AG09309 (cell line): Measurements from ENCODE around the gene BTD.

Experiments
- DNase-seq: peaks from one replicate; pipeline ENCODE4 v3.0.0-alpha.2; 2010; ENCODE audit warnings: low read depth
- H3K4me3 ChIP-seq: 2 replicates; pipeline ENCODE4 v1.5.1; 2011; ENCODE audit warnings: mild to moderate bottlenecking, low read depth, low read length, moderate library complexity; ENCODE audit not compliant: control insufficient read depth
- CTCF ChIP-seq: IDR thresholded peaks from 2 replicates; pipeline ENCODE4 v1.5.1; 2011; ENCODE audit warnings: mild to moderate bottlenecking, low read depth, low read length, inconsistent platforms; ENCODE audit not compliant: insufficient read depth, control insufficient read depth; ENCODE audit errors: missing control alignments

BTD gene

GRCh38 chr3:15562560-15562959, 39.0 kb upstream of the BTD start:
- TF ChIP-seq CTCF: no peak
- DNase-seq: no peak

GRCh38 chr3:15563190-15563589, 38.4 kb upstream of the BTD start:
- H3K4me3 ChIP-seq: no peak overlapping the region
- TF ChIP-seq CTCF: no peak
- DNase-seq: no peak

More at GRCh38 chr3:15562560-15562959, 39.0 kb upstream of the BTD start:
- no peak overlapping the region for H3K4me3 ChIP-seq

- TF ChIP-seq CTCF: no peak
- H3K4me3 ChIP-seq: no peak overlapping the region
- DNase-seq: no peak
Observed at GRCh38 chr3:15572138-15572537, 29.4 kb upstream of the BTD start.

GRCh38 chr3:15575446-15575845, 26.1 kb upstream of the BTD start:
- no peak for TF ChIP-seq CTCF
- DNase-seq: no peak
- H3K4me3 ChIP-seq: no peak overlapping the region

- DNase-seq: no peak
Observed at GRCh38 chr3:15576475-15576874, 25.1 kb upstream of the BTD start.

GRCh38 chr3:15578289-15578867, 23.2 kb upstream of the BTD start:
- H3K4me3 ChIP-seq: no peak overlapping the region
- no peak for TF ChIP-seq CTCF
- DNase-seq: no peak

More at GRCh38 chr3:15576475-15576874, 25.1 kb upstream of the BTD start:
- no peak overlapping the region for H3K4me3 ChIP-seq
- no peak for TF ChIP-seq CTCF

- TF ChIP-seq CTCF: no peak
- H3K4me3 ChIP-seq: no peak overlapping the region
- no peak for DNase-seq
Observed at GRCh38 chr3:15579051-15579450, 22.5 kb upstream of the BTD start.
